GM21825 (cell line): ENCODE measurements around the gene SLC22A23.
A peak's percentile ranks its signal among the peaks of the same experiment; 100 is the strongest.

Experiments
- ATAC-seq: cut with Tn5 transposase; IDR thresholded peaks from one replicate; pipeline ENCODE4 v1.9.1; 2021; ENCODE audit warnings: mild to moderate bottlenecking, moderate library complexity; ENCODE audit not compliant: unreplicated experiment

SLC22A23 gene

GRCh38 chr6:3356056-3356823, 100.6 kb downstream of the SLC22A23 start:
- peak; percentile 94 for ATAC-seq

GRCh38 chr6:3355358-3356055, 101.3 kb downstream of the SLC22A23 start:
- no peak for ATAC-seq

- no peak for ATAC-seq
Measured at GRCh38 chr6:3355011-3355357, 101.9 kb downstream of the SLC22A23 start.

GRCh38 chr6:3353939-3354338, 102.9 kb downstream of the SLC22A23 start:
- ATAC-seq: no peak

GRCh38 chr6:3353213-3353903, 103.5 kb downstream of the SLC22A23 start:
- ATAC-seq: no peak

DNA sequence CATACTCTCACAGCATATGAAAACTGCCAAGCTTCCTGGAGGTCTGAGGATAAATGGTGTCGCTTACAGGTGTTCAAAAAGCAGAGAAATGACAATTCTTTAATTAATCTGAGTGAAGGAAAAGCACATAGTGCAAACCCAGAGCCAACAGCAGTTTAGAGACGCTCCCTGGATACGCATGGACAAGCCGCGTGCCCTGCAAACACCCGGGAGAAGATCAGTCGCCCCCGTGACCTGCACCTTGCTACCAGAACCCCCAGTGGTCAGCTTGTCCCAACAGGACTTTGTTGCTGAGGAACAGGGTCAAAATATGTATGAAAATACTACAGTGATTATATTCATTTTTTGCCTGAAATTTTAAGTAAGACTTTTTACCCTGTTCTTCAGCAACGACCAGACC, 104.2 kb downstream of the SLC22A23 start:
- ATAC-seq: no peak

DNA sequence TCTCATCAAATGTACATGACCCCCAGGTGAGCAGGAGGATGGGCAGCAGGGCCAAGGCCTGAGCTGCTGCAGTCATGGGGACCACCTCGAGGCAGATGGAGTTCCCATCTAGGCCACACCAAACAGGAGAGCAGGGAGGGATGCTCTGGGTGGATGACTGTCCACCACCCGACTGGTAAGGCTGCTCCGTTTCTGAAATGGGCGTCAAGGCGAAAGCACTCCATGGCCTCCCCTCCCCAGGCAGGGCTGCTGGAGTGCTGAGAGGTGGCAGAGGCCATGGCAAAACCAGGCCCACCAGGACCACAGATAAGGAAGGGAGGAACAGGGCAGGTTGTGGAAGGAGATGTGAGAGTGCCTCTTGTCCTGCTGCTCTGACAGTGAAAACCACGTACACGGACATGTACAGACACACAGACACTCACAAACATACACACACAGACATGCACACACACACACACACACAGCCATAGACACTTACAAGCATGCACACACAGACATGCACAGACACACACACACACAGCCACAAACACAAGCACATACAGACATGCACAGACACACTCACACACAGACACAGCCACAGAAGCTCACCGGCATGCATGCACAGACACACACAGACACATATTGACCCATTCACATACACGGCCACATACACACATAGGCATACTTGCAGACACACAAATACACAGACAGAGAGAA, 104.9 kb downstream of the SLC22A23 start:
- no peak for ATAC-seq

GRCh38 chr6:3351105-3351676, 105.7 kb downstream of the SLC22A23 start:
- no peak for ATAC-seq

- ATAC-seq: no peak
Measured at GRCh38 chr6:3350252-3350796, 106.5 kb downstream of the SLC22A23 start.

GRCh38 chr6:3349388-3350251, 107.2 kb downstream of the SLC22A23 start:
- ATAC-seq: no peak

DNA sequence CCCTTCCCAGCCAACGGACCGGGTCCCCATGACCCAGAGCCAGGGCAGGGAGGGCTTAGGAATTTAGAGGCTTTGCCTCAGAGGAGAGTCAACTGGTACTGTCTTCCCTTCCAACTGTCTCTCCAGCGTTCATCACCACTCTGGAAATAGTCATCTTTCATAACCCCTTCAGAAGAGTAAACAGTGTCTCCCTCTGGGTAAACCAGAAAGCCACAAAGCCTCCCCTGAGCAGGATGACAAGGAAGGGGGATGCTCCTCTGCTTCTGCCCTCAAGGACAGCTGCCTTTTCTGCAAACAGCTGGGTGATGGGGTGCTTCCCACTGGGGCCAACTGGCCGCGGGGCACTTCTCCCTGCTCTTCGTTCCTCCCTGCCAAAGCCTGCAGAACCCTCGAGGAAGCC, 108.0 kb downstream of the SLC22A23 start:
- ATAC-seq: no peak

DNA sequence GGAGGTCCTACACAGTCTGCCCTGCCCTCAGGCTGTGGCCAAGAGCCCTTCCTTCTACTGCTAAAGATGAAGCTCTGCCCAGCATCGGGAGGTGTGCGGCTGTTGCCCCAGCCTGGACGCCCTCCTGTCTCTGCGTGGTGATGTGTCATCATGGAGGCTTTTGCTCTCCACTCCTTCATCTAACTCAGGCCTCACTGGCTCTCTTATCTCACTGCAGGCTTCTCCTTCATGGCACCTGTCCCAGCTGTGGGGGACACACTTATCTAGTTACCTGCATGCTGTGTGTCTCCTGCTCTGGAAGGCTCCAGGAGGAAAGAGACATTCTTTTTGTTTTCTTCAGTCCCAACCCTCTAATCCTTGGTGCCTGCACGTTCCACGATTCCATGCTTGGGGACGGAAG, 109.0 kb downstream of the SLC22A23 start:
- no peak for ATAC-seq

- no peak for ATAC-seq
Measured at GRCh38 chr6:3347247-3347646, 109.6 kb downstream of the SLC22A23 start.

DNA sequence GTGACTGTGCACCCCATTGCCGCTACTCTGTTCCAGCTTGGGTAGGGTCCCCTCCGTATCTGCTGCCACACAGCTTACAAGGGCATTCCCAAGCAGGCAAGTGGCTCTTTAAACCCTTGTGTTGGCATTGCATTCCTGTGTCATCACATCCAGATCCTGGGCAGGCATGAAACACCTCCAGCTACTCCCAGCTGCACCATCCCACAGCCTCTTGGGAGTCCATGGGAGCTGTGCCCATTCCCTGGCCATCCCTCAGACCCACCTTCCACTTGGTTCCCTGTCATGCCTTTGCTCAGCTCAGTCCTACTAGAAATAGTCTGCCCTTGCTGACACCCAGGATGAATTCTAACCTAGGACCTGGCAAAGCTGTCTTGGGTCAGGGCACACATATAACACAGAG, 110.4 kb downstream of the SLC22A23 start:
- ATAC-seq: no peak

DNA sequence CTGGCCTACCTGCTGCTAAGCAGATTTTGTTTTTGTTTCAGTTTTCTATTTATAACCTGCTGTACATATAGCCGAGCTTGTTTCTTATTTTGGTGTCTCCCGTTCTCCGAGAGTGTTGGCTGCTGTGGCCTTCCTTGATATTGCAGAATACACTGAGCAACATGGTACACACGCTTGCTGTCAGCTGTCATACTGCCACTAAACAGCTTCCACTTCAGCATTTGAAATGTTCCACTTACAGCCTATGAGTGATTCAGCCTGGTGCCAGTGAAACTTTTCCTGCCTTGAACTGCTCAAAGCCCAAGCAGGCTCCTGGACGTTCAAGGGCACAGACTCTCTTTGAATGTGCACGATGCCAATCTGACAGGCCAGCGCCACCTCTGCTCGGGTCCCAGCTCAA, 111.0 kb downstream of the SLC22A23 start:
- ATAC-seq: no peak

DNA sequence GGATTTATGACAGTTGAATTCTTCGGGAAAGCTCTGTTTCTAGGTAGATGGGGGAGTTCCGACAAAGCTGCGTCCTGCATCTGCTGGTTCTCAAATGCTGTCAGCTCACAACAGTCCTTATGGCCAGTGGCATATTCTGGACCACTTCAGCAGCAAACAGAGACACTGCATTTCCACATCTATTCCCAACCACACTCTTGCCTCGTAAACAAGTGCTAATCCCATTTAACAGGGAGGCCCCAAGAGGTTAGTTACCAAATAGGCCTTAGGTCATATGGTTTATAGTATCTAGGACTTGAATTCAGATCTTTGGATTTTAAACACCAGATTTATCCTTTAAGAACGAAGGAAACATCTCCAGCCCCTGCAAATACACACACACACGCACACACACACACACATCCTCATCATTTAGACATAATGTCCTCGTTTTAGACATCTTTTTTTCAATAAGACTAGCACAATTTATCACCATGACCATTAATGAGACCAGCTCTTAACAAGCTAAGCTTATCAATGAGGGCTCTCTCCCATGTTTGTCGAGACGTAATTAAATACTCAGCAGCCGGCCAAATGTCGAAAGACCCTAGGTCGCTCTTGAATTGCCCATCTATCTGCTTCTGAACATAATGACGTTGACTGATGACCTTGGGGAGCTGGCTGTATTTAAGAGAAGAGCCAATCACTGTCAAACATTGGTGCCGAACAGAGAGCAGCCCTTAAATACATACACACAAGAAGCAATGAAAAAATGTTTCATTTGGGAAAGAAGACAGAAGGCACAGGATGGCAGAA, 113.6 kb downstream of the SLC22A23 start:
- ATAC-seq: no peak

GRCh38 chr6:3341467-3341866, 115.4 kb downstream of the SLC22A23 start:
- no peak for ATAC-seq

DNA sequence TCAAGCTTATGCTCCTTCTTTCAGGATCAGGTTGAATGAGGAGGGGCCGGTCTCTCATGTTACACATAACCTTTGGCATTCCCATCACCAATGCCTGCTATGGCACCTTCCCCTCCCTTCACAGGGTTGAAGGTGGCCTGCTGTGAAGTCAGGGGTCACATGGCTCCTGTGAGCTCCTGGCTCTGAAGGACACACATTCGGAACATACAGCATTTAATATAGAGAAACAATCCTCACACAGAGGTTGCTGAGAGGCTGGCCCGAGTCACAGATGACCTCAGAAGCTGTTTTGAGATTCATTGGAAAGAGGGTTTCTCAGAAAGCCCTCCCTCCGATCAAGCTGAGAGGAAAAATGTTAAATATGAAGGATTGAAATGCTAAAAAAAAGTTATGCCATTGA, 116.0 kb downstream of the SLC22A23 start:
- ATAC-seq: no peak

DNA sequence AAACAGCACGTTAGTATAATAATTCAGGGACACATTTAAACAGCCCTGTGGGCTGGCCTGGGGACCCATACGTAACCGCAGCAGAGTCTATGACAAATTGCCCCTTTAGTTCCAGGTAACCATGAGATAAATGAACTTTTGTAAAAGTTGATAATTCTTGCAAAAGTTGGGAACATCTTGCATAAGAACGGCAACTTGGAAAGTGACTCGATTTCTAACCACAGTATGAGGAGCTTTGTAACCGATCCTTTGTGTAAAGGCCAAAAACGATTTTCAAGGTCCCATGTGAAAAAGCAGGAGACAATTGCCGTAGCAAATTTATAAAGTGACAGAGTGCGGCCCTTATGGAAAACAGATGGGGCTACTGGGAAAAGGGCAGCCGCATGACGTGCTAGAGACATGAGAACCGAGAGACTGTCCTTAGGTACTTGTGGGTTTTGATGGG, 116.5 kb downstream of the SLC22A23 start:
- ATAC-seq: no peak
